ENCODE data around the gene HBE1. TPM values are rescaled to one million over a fixed set of nuclear protein-coding genes. Genes with fewer than 3 reads are reported as not detected.

The HBE1 gene
- total RNA-seq, 1 experiment from 2014 or later, result 3.2 TPM

DNA sequence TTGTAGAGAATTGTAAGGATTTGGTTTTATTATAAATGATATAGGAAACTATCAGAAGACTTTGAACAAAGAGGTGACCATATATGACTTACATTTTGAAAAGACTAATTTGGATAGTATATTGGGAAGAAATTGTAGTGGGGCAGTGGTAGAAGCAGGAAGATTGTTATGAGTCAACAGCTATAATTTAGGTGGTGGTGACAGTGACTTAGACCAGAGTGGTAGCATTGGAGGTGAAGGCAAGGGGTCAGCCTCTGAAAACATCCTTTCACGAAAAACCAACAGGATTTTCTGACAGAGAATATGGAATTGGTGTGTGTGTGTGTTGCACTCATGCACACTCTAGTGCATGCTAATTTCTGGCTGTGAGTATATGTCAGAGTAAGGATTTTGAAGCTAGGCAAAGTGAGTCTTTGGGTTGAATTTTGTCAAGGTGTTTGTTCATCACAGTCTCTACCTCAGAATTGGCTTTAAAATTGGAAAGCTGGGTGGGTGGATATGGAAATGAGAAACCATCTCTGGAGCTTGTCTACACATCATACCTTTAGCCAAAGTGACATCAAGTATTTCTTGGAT lies 8.2 kb upstream of the HBE1 start (continued):
- no peak for TF ChIP-seq SIN3A (IDR thresholded peaks at IDR 0.05; ENCODE audit: borderline replicate concordance, insufficient read depth, low read depth, low read length)

DNA sequence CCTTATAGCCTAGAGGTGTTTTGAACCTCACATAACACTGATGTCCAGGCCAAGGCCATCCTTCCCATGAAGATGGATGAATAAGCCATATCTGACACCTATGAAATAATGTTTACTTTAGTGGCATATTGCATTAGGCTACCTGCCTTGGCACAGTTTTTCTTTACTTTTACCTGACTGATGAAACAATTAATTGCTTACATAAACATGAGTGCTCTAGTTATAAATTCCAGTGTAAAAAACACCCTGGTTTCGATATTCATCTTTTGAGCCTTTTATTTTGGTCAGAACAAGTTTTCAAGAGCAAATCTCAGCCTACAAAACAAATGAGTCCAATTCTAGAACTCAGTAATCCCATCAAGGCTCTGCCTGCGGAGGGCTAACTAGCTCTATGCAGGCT lies 7.0 kb upstream of the HBE1 start:
- Histone ChIP-seq H3K4me1 (ENCODE audit: control insufficient read depth, insufficient read depth, low read length) (peaks cover 7% of the 10 kb centered on the region; the same call in 1 of the 2 replicates), H3K4me3 (ENCODE audit: low read depth in 2 of 2, low read length in 2 of 2) (no peak overlapping the region), H3K36me3 (ENCODE audit: control insufficient read depth, insufficient read depth, low read length) (no peaks in the 10 kb centered on the region), H3K9me3 (ENCODE audit: control insufficient read depth, insufficient read depth, low read depth, low read length) (no peaks in the 10 kb centered on the region), H3K27ac (ENCODE audit: low read length) (no peak overlapping the region), H3K27me3 (ENCODE audit: control insufficient read depth, insufficient read depth, low read length) (no peaks in the 10 kb centered on the region)
- POLR2A ChIA-PET, result interaction anchor here (0.6 kb wide), 1 partner anchor 101 kb away, joined by 5 read pairs; no protein-coding TSS in a partner anchor
- no TSS peak for BruUV-seq (replicated peaks)
- TF ChIP-seq, protein P1, sequence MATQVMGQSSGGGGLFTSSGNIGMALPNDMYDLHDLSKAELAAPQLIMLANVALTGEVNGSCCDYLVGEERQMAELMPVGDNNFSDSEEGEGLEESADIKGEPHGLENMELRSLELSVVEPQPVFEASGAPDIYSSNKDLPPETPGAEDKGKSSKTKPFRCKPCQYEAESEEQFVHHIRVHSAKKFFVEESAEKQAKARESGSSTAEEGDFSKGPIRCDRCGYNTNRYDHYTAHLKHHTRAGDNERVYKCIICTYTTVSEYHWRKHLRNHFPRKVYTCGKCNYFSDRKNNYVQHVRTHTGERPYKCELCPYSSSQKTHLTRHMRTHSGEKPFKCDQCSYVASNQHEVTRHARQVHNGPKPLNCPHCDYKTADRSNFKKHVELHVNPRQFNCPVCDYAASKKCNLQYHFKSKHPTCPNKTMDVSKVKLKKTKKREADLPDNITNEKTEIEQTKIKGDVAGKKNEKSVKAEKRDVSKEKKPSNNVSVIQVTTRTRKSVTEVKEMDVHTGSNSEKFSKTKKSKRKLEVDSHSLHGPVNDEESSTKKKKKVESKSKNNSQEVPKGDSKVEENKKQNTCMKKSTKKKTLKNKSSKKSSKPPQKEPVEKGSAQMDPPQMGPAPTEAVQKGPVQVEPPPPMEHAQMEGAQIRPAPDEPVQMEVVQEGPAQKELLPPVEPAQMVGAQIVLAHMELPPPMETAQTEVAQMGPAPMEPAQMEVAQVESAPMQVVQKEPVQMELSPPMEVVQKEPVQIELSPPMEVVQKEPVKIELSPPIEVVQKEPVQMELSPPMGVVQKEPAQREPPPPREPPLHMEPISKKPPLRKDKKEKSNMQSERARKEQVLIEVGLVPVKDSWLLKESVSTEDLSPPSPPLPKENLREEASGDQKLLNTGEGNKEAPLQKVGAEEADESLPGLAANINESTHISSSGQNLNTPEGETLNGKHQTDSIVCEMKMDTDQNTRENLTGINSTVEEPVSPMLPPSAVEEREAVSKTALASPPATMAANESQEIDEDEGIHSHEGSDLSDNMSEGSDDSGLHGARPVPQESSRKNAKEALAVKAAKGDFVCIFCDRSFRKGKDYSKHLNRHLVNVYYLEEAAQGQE (IDR thresholded peaks at IDR 0.05; ENCODE audit: insufficient read depth in 1 of 2, low read depth in 2 of 2, low read length in 1 of 2), result no peak
- no peak for TF ChIP-seq SIN3A (IDR thresholded peaks at IDR 0.05; ENCODE audit: borderline replicate concordance, insufficient read depth, low read depth, low read length)
- TF ChIP-seq TCF7L2 (IDR thresholded peaks at IDR 0.05; ENCODE audit: low read depth, low read length), result no peak
- no peak for TF ChIP-seq POLR2AphosphoS5 (IDR thresholded peaks at IDR 0.05; ENCODE audit: low read depth, low read length)
- TF ChIP-seq, protein P2, sequence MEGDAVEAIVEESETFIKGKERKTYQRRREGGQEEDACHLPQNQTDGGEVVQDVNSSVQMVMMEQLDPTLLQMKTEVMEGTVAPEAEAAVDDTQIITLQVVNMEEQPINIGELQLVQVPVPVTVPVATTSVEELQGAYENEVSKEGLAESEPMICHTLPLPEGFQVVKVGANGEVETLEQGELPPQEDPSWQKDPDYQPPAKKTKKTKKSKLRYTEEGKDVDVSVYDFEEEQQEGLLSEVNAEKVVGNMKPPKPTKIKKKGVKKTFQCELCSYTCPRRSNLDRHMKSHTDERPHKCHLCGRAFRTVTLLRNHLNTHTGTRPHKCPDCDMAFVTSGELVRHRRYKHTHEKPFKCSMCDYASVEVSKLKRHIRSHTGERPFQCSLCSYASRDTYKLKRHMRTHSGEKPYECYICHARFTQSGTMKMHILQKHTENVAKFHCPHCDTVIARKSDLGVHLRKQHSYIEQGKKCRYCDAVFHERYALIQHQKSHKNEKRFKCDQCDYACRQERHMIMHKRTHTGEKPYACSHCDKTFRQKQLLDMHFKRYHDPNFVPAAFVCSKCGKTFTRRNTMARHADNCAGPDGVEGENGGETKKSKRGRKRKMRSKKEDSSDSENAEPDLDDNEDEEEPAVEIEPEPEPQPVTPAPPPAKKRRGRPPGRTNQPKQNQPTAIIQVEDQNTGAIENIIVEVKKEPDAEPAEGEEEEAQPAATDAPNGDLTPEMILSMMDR (IDR thresholded peaks at IDR 0.05), result no peak
- ATAC-seq (no peak), DNase-seq (ENCODE audit: low read depth, low spot score) (no peak)
- in situ Hi-C loops (cut with HindIII; ENCODE audit: low pct_unique_long_range_greater_than_20kb, low sequenced_read_pairs) (no loop called here), intact Hi-C loops (cut with micrococcal nuclease; ENCODE audit: unreplicated experiment) (no loop called here)
- CTCF ChIA-PET, result interaction anchor here (0.7 kb wide), 1 partner anchor 9 kb away, joined by 4 read pairs; no protein-coding TSS in a partner anchor

DNA sequence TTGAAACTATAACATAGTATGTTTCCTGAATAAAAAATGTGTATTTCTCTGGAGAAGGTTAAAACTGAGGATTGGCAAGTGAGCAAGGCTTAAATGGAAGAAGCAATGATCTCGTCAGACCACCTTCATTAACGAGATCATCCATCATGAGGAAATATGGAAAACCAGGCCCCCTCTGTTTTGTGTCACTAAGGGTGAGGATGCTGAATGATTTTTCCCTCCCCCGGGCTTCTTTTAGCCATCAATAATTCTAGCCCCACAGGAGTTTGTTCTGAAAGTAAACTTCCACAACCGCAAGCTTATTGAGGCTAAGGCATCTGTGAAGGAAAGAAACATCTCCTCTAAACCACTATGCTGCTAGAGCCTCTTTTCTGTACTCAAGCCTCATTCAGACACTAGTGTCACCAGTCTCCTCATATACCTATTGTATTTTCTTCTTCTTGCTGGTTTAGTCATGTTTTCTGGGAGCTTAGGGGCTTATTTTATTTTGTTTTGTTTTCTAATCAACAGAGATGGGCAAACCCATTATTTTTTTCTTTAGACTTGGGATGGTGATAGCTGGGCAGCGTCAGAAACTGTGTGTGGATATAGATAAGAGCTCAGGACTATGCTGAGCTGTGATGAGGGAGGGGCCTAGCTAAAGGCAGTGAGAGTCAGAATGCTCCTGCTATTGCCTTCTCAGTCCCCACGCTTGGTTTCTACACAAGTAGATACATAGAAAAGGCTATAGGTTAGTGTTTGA lies 5.8 kb upstream of the HBE1 start:
- ChIA-PET POLR2A (no interaction called here), CTCF (no interaction called here)
- H3K9me3 ChIP-seq (ENCODE audit: control insufficient read depth, insufficient read depth, low read depth, low read length), result no peaks in the 10 kb centered on the region

More for the DNA sequence above, 5.8 kb upstream of the HBE1 start:
- no peak for ATAC-seq
- no TSS peak for BruUV-seq (replicated peaks)
- intact Hi-C loops (cut with micrococcal nuclease; ENCODE audit: unreplicated experiment) (no loop called here), in situ Hi-C loops (cut with HindIII; ENCODE audit: low pct_unique_long_range_greater_than_20kb, low sequenced_read_pairs) (no loop called here)
- Histone ChIP-seq H3K4me3 (ENCODE audit: low read depth in 2 of 2, low read length in 2 of 2) (no peak overlapping the region), H3K4me1 (ENCODE audit: control insufficient read depth, insufficient read depth, low read length) (peaks cover 4% of the 10 kb centered on the region; the same call in 1 of the 2 replicates), H3K36me3 (ENCODE audit: control insufficient read depth, insufficient read depth, low read length) (no peaks in the 10 kb centered on the region), H3K27ac (ENCODE audit: low read length) (no peak overlapping the region), H3K27me3 (ENCODE audit: control insufficient read depth, insufficient read depth, low read length) (no peaks in the 10 kb centered on the region)
- DNase-seq (ENCODE audit: low read depth, low spot score), result no peak
- TF ChIP-seq, protein P1 (IDR thresholded peaks at IDR 0.05; ENCODE audit: insufficient read depth in 1 of 2, low read depth in 2 of 2, low read length in 1 of 2), result no peak
- TF ChIP-seq TCF7L2 (IDR thresholded peaks at IDR 0.05; ENCODE audit: low read depth, low read length) (no peak), SIN3A (IDR thresholded peaks at IDR 0.05; ENCODE audit: borderline replicate concordance, insufficient read depth, low read depth, low read length) (no peak), POLR2AphosphoS5 (IDR thresholded peaks at IDR 0.05; ENCODE audit: low read depth, low read length) (no peak)
- TF ChIP-seq, protein P2 (IDR thresholded peaks at IDR 0.05), result no peak

Data from Panc1 (cell line).